T-helper 1 cell (primary cell): Measurements from ENCODE around the gene SDK1.

Experiments used
- DNase-seq, 5 donors: peaks; one replicate each; pipeline ENCODE4 v3.0.0-alpha.2; 2012 to 2020
- total RNA-seq, 4 donors: gene quantifications; one replicate each; lab custom pipeline; 2026; lab: John Stamatoyannopoulos, UW

Gene SDK1
- 0 to 0.62 (median 0) reads per million in 4 donors for total RNA-seq

DNA sequence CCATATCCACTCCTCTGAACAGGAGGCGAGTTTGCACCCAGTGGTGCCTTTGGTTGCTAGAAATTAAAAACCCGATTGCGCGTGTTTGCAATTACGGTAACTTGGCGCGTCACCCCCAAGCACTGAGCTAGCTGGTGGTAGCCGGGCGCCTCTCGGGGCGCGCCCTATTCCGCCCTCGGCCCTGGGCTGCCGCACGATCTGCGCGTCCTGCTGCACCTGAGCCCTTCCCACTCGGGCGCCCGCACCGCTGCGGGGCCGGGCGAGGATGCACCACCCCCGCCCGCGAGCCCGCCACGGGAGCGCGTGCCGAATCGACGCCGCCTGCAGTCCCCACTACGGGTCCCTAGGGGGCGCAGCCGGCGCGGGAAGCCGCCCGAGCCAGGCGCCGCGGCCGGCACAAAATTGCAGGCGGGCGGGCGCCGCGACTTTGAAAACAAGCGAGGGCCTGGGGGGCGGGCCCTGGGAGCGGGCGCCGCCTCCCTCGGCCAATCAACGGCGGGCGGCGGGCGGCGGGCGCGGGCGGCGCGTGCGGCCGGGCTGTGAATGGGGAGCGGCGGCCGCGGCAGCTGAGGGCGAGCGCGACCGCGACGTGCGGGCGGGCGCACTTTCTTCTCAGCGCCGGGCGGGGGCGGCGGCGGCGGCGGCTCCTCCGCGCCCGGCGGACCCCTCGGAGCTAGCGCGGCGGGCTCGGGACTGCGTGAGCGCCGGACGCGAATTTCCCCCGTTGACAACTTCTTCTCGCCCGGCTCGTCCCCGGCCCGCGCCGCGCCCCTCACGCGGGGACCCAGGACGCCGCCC, at the start of gene SDK1:
SDK1 (plus strand) TSS at position 602 of the 798 bp plus-strand sequence. CDS start 335 bp downstream, outside the sequence.
- peak; percentile 81 to 87 (median 81) for DNase-seq

DNA sequence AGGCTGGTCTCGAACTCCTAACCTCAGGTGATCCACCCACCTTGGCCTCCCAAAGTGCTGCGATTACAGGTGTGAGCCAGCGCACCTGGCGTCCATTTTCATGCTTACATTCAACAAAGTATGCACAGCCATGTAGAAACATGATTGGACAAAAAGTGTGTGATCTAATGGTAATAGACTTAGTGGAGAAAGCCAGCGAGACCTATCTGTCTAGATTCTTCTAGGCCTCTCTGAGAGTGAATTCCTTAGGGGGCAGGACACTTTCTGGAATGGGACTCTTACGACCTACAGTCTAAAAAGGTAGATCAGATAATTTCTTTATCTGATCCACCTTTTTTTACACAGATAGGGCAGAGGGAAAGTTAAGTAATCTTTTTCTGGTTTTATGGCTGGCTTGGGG, 46.3 kb upstream of the SDK1 start:
- no peak for DNase-seq

DNA sequence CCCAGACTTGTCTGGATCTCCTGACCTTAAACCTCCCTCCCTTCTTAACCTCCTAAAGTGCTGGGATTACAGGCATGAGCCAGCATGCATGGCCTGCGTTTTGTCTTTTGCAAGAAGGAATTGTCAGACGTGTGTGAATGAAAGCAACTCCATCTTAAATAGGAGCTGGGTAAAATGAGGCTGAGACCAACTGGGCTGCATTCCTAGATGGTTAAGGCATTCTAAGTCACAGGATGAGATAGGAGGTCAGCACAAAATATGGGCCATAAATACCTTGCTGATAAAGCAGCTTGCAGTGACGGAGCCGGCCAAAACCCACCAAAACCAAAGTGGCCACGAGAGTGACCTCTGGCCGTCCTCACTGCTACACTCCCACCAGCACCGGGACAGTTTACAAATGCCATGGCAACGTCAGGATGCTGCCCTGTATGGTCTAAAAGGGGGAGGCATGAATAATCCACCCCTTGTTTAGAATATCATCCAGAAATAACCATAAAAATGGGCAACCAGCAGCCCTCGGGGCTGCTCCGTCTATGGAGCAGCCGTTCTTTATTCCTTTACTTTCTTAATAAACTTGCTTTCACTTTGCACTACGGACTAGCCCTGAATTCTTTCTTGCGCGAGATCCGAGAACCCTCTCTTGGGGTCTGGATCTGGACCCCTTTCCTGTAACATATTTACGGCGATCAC, 41.2 kb upstream of the SDK1 start:
- DNase-seq = no peak

DNA sequence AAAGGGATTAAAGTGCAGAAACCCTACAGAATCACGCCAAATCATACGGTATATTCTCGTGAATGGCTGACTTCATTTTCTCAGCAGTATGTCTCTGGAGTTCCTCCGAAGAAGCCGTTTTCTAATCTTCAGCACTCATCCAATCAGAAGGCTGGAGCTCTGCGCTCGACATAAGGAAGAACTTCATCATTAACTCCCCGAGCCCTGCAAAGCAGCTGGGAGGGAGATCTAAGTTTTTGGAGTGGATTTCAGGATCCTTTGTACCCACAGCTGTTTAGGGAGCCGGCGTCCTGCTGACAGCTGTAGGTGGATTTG, 40.7 kb upstream of the SDK1 start:
- DNase-seq = no peak

DNA sequence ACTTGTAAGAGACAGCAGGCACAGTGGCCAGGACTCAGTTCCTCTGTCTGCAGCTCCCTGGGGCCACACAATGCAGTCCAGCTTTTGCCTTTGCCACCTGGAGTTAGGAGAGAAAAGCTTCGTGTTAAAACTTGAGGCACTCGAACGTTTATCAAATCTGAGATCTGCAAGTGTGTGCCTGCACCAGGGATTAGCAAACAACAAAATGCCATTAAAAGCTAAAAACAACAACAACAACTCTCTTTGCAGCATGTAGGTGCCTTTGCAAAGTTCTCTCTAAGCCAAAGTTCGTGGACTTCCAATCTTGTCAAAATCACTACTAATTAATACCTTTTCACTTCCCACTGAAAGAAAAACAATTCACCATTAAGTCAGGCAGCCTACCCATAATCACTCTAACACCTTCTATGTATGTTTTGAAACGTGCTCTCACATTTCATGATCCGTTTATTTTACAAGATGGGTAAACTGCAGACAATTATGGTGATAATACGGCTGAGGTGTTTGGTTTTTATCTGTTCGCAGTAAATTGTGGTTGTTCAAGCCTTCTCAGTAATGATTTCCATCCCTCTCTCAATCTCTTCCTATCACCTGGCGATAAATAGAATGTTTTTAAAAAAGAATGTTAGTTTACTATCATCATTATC, 36.2 kb upstream of the SDK1 start:
- no peak for DNase-seq

GRCh38 chr7:3265388-3265787, 35.7 kb upstream of the SDK1 start:
- DNase-seq = no peak

GRCh38 chr7:3266240-3266639, 34.8 kb upstream of the SDK1 start:
- no peak for DNase-seq

- DNase-seq = no peak
Measured at GRCh38 chr7:3267966-3268690, 32.9 kb upstream of the SDK1 start.

GRCh38 chr7:3270362-3270761, 30.7 kb upstream of the SDK1 start:
- DNase-seq = no peak

DNA sequence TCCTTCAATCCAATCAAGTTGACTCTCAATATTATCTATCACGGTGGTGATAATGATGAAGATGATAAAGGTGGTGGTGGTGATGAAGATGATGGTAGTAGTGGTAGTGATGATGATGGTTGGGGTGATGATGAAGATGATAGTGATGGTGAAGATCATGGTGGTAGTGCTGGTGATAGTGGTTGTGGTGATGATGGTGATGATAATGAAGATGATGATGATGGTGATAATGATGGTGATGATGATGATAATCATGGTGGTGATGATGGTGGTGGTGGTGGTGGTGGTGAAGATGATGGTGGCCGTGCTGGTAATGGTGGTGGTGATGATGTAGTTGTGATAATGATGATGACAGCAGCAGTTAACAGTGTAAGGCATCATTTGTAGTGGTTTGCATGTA, 29.8 kb upstream of the SDK1 start:
- no peak for DNase-seq

DNA sequence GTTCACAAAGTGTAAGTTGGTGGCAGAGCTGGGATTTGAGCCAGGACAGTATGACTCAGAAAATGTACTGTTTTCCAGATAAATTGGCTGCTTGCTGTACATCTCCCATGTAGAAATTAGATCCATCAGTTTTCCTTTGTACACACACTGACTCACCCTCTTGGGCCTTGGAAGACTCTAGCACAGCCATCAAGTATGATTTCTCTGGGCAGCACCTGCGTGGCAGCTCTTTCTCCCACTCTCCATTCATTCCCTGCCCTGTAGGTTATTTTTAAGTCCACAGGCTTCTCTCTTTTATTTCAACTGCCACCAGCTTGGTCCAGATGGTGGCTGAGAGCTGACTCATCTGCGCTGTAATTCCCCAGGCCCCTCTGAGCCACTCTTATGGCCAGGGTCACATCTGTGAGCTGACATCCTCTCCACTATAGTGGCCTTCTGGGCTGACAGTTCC, 28.3 kb upstream of the SDK1 start:
- DNase-seq = no peak

DNA sequence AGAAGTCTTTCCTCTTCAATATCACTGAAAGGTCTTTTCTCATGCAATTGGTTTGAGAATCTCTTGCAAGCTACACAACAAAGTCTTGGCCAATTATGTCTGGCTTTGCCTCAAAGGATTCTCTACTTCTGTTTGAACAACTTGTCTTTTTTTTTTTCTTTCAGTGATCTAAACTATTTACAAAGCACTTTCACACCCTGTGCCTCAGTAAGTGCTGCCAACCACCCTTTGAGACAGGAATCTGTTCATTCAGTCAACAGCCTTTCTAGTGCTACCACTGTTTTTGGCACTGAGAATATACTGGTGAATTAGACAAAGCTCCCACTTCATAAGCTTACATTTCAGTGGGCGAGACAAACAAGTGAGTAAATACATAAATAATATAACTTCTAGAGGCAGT, 26.9 kb upstream of the SDK1 start:
- no peak for DNase-seq

GRCh38 chr7:3277604-3278572, 23.2 kb upstream of the SDK1 start:
- DNase-seq = no peak

- DNase-seq = no peak
Measured at GRCh38 chr7:3279147-3279818, 21.8 kb upstream of the SDK1 start.

GRCh38 chr7:3280445-3280844, 20.6 kb upstream of the SDK1 start:
- DNase-seq = no peak

GRCh38 chr7:3280946-3281656, 20.0 kb upstream of the SDK1 start:
- DNase-seq = no peak

DNA sequence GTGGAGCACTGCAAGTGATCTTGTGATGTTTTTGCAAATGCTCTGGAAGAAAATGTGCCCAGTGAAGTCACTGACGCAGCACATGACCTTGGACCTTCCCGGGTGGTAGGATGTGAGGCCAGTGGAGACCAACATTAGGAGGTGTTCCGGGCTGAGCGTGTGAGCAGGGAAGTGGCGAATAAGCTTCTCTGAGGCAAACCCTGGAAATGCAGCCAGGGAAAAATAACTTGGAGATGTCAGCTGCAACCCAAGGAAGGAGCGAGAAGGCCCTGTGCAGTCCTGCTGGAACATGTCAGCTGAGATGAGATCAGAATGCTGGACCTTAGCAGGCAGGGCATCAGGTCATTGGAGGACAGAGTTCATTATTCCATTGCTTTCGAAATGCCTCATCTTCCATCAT, 18.6 kb upstream of the SDK1 start:
- DNase-seq = no peak

DNA sequence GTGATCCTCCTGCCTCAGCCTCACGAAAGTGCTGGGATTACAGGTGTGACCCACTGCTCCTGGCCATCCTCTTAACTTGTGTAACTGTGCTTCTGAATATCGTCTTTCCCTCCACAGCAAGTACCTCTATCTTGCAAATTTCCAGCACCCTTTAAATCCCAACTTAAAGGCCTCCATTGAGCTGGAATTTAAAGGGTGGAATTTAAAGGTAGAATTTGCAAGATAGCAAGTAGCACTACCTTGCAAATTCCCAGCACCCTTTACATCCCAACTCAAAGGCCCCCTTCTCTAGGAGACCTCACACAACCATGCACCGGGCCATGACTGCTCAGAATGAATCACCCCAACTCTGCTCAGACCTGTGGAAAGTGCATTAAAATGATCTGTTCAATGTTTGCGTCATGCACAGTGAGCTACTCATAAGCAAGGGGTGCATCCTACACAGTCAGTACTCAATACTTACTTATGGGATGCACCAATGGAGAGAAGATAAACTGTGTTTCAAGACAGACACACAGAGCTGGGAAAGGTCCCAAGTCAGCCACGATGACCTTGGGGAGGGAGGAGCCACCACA, 17.8 kb upstream of the SDK1 start:
- DNase-seq = no peak

DNA sequence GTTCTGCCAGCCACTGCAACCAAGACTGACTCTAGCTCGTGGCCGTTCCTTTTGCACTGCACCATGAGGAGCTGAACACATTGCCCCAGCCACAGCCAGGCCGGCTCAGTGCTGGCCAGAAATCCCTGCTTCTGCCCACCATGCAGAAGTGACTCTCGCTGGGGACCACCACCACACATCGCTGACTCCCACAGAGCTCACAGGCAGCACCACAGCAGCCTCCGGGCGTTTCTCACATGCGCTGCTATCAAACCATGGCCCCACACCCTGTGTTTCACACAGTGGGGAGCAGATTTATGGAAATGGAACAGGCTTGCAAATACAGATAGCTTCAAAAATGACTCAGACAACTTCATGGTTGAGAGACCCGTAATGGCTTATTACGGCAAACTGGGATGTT, 15.4 kb upstream of the SDK1 start:
- no peak for DNase-seq

DNA sequence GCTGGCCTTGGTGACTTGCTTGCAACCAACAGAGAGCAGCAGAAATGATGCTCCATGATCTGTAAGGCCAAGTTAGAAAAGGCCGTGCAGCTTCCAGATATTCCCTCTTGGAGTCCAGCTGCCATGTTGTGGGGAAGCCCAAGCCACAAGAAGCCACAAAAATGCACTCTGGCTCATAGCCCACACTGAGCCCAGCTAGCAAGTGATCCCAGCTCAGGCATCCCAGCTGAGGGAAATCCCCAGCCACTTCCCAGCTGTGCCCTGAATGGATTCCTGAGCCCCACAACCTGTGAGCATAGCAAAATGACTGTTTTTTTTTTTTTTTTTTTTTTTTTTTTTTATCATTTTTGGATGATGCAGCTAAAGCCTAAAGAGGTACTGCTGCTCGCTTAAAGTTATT, 11.1 kb upstream of the SDK1 start:
- DNase-seq = no peak
